Hippocampal formation (tissue), 2 donors: ENCODE results near the gene ECE1.
A peak's percentile ranks its signal among the peaks of the same experiment; 100 is the strongest.
"Not testable (repeated sequence)": the region's sequence is repeated elsewhere in the genome, so short reads cannot be mapped to it uniquely, and the experiment has no call there.

Experiments
- DNase-seq, 2 donors: peaks; one replicate each; lab custom pipeline; 2025; lab: John Stamatoyannopoulos, UW

Gene ECE1

DNA sequence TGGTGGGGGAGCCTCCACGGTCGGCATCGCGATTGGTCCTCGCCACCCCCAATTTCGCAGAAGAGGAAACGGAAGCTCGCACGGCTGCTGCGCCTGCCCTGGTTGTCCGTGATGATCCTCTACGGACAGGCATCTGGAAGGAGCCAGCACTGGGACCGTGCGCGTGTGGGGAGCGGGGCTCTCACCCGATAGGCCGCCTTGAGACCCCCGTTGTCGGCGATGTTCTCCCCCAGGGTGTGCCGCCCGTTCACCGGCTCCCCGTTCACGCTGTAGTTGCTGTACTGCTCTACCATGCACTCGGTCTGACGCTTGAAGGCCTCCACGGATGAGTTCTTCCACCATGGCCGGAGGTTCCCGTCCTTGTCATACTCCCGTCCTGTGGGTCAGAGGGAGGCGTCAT lies 65.2 kb downstream of the ECE1 start:
- DNase-seq: no peak

DNA sequence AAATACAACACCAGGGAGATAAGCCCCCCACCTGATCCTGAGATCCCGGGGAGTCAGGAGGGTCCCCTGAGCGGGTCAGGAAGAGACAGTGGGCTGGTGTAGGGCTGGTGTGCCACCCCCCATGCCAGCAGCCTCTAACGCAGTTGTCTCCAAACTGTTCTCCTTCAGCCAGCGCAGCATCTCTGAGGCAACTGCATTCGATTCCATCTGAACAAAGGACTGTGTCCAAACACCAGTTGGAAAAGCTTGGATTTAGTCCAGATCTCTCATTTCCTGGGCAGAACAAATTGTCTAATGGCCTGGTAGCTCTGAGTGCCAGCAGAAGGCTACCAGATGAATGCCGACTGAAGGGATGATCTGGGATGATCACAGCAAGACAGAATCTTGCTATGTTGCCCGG lies 69.4 kb downstream of the ECE1 start:
- peak; percentile 38 to 44 for DNase-seq

DNA sequence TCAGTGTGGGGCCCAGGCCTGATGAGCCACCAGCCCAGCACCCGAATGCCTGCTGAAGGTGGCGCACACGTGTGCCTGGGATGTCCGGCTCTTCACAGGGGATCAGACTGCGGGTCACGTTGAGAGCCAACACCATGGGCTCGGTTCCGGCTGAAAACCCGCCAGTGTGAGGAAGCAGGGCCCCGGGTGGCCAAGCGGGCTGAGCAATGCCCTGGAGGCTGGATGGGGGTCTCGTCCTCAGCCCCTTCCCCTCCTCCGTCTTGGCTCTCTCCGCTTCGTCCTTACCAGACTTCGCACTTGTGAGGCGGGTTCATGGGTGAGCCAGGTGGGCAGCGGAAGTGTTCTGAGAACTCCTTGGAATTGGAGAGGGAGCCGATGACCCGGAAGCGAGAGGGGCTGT lies 70.6 kb downstream of the ECE1 start:
- no peak for DNase-seq

DNA sequence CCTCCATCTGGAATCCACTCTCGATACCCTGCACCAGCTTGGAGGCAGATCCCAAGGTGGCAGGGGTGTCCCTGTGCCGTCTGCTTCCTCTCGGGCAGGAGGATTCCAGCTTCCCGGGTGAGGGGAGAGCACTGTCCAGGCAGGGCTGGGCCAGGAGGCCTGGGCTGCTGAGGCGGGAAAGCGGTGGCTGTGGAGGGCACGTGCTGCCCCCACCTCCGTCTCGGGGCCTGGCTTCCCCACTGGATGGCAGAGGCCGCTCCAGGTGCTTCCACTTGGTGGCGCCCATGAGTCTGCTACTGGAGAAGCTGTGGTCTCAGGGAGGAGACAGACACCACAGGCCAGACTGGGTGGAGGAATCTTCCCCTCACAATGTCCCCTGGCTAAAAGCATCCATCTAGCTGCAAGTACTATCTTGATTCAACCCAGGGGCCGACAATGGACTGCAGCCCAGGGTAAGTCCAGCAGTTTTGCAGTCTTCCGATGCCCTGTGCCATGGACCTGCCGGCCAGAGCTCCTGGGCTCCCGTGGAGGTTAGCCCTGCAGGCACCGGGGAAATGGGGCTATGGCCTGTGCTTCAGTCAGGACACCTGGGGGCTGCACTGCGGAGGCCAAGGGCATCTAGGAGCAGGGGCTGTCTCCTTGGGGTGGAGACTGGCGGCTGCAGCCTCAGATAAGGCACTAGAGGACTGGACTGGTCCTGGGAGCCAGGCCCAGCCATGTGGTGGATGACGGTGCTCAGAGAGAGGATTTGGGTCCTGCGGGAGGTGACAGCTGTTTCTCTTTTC lies 72.3 kb downstream of the ECE1 start:
- no peak for DNase-seq

DNA sequence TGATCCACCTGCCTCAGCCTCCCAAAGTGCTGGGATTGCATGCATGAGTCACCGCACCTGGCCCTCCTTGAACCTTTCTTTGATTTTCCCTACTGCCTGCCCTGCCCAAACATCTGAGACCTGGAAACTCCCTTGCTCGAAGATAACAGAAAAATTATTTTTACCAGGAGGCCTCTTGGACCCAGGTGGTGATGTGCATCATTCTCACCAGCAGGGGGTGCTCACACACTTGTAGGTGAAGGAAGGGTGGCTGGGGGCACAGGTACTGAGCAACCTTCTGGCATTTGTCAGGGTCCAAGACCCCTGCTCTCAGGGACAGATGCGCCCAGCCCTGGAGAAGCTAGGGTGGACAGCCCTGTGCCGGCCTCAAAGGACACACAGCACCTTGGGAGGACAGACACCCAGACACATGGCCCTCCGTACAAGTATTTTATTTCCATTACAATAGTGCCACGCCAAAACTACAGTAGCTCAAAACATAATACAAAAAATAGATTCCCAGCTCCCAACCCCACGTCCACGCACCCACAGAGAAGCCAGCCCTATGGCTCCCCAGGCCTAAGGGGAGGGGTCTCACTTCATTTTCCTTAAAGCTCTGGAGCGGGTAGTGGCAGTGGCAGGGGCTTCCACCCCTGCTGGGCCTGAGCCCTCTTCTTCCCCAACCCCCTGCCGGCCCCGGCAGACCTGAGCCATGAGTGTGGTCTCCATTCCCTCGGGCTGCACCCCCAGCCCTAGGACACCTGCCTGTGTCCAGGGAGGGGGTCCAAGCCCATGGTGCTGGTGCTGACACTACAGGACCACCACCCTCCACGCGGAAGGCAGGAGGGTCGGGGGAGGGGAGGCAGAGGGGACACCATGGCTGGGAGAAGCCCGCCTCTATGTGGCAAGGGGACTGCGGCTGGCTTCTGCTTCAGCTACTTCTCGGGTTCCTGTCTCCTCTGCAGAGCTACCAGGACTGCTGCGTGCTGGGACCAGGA lies 73.1 kb downstream of the ECE1 start:
- peak in 1 of 2 donors; percentile 10 for DNase-seq

DNA sequence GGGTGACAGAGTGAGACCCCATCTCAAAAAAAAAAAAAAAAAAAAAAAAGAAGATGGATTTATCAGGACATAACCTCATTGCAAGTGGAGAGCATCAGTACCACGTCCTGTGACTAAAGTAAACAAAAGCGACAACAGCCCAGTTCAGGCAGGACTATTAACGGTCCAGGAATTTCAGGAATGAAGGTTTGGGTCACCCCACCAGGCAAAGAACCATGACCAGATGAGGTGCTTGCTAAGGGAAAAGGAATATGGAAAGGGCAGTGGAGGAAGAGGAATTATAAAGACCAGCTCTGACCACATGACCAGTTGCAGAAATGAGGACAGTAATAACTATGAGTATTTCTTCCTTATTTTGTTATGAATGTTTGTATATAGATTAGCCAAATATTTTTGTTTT lies 78.1 kb downstream of the ECE1 start:
- no peak for DNase-seq

DNA sequence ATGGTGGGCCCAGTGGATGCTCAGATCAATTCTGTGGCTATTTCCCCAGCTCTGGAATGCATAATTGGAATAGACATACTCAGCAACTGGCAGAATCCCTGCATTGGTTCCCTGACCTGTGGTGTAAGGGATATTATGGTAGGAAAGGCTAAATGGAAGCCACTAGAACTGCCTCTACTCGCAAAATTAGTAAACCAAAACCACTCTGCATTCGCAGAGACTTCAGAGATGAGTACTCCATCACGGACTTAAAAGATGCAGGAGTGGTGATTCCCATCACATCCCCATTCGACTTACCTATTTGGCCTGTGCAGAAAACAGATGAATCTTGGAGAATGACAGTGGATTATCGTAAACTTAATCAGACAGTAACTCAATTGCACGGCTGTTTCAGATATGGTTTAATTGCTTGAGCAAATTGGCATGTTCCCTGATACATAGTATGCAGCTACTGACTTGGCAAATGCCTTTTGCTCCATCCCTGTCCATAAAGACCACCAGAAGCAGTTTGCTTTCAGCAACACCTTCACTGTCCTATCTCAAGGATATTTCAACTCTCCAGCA lies 82.0 kb downstream of the ECE1 start:
- DNase-seq: not testable (repeated sequence)

- DNase-seq: no peak
Observed at GRCh38 chr1:21206117-21206516, 84.1 kb downstream of the ECE1 start.

GRCh38 chr1:21205416-21205815 lies 84.8 kb downstream of the ECE1 start:
- DNase-seq: no peak

DNA sequence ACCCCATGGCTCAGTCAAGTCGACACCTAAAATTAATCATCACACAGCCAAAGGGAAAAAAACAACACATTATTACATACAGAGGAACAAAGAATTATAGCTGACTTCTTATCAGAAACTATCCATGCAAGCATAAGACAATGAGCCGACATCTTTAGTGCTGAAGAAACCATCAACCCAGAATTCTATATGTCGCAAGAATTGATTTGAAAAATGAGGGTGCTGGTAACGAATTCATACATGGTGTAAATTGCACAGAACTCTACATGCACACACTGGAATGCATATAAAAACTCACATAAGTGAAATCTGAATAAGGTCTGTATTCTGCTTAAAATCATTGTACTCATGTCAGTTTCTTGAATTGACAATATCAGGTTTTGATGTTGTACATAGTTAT lies 88.6 kb downstream of the ECE1 start:
- DNase-seq: no peak

DNA sequence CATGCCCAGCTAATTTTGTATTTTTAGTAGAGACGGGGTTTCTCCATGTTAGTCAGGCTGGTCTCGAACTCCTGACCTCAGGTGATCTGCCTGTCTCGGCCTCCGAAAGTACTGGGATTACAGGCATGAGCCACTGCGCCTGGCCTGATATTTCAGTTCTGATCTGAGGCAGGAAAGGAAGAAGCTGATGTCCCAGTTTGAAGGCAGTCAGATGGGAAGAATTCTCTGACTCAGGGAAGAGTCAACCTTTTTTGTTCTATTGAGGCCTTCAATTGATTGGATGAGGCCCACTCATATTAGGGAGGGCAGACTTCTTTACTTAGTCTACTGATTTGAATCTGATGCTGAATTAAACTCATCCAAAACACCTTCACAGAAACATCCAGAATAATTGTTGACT lies 89.0 kb downstream of the ECE1 start:
- not testable (repeated sequence) for DNase-seq

DNA sequence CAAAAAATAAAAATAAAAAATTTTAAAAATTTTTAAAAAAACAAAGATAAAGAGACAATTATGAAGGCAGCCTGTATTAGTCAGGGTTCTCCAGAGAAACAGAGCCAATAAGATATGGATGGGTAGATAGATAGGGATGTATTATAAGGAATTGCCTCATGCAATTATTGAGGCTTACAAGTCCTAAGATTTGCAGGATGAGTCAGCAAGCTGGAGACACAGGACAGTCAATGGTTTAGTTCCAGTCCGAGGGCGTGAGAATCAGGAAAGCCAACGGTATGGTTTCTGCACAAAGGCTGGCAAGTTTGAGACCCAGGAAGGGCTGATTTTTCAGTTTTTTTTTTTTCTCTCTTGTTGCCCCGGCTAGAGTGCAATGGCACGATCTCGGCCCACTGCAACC lies 89.5 kb downstream of the ECE1 start:
- no peak for DNase-seq

GRCh38 chr1:21198929-21199328 lies 91.3 kb downstream of the ECE1 start:
- no peak for DNase-seq

DNA sequence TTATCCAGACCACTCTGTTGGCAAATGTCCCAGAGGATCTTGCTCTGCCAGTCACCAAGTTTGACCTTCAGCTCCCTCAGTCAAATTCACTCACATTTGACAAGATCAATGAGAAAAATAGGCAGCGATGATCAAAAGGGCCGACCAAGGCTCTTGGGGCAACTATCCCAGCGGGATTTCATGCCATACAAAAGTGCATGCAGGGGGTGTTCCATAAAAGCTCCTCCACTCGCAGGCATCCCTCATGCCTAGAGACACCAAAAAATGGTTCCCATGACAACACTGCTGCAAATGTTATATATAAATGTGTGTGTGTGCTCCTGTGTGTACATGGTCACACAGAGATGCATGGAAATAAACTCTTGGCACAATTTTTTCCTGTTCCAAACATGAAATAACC lies 97.4 kb downstream of the ECE1 start:
- DNase-seq: no peak

DNA sequence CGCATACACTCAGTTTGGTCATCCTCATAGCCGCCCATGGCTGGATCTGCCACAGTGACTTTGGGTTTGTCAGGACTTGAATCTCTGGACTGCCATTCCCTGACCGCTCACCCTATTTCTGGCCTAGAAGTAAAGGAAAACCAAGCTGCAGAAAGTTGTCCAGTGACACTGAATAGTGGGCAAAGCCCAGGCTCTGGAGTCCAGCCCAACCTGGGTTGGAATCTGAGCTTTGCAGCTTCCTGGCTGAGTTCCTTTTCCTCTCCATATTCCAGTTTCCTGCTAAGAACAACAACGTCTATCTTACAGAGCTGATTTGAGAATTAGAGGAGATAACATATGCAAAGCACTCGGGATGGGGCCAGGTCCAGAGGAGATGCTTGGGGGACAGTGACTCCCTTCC lies 98.0 kb downstream of the ECE1 start:
- DNase-seq: no peak

DNA sequence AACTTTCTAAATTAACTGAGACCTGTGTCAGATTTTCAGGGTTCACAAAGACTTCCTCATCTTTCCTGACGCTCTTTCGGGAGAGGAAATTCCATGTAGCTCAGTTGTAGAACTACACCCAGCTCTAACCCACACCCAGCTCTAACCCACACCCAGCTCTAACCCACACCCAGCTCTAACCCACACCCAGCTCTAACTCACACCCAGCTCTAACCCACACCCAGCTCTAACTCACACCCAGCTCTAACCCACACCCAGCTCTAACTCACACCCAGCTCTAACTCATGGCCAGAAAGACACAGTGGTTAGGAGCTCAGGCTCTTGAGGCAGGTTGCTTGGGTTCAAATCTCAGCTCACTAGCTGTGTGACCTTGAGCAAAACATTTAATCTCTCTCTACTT lies 99.5 kb downstream of the ECE1 start:
- not testable (repeated sequence) for DNase-seq

GRCh38 chr1:21189906-21190500 lies 100.3 kb downstream of the ECE1 start:
- no peak for DNase-seq

DNA sequence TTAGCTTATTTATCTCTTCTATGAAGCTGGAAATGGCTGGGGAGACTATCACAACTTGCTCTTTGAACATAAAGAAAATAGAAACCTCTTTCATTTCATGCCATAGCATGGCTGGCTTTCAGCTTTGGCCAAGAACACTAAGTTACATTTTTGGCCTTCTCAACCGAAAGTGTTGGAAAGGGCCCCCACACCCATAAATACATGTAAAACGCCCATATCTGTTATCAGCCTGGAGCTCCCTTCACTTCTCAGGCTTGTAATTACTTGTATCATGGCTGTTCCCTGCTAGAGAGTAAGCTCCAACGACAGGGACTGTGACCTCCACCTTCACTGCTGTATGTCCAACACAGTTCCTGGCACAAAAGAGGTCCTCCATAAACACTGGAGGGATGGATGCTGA lies 100.8 kb downstream of the ECE1 start:
- no peak for DNase-seq

GRCh38 chr1:21188235-21188634 lies 102.0 kb downstream of the ECE1 start:
- DNase-seq: peak in 1 of 2 donors; percentile 9

DNA sequence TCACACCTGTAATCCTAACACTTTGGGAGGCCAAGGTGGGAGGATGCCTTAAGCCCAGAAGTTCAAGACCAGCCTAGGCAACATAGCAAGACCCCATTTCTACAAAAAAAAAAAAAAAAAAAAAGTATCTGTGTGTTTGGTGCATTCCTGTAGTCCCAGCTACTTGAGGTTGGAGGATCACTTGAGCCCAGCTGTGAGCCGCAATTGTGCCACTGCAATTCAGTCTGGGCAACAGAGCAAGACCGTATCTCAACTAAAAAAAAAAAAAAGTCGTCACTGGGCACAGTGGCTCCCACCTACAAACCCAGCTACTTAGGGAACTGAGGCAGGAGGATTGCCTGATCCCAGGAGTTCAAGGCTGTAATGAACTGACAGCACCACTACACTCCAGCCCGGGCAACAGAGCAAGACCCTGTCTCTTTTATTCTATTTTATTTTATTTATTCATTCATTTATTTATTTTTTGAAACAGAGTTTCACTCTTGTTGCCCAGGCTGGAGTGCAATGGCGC lies 105.0 kb downstream of the ECE1 start:
- DNase-seq: no peak

- no peak for DNase-seq
Observed at GRCh38 chr1:21184276-21184675, 106.0 kb downstream of the ECE1 start.

GRCh38 chr1:21182181-21182731 lies 108.0 kb downstream of the ECE1 start:
- no peak for DNase-seq
